ENCODE measurements around the gene AKT1S1. TPM values are rescaled to one million over a fixed set of nuclear protein-coding genes. Genes with fewer than 3 reads are reported as not detected.
"Not testable (repeated sequence)": the region's sequence is repeated elsewhere in the genome, so short reads cannot be mapped to it uniquely, and the experiment has no call there.

Gene AKT1S1
- polyA plus RNA-seq, 1 donor from 2014 or later = 5.0 TPM

- H3K27me3 Mint-ChIP-seq, H3K36me3 Mint-ChIP-seq, H3K9me3 Mint-ChIP-seq: not testable (repeated sequence)
- peak overlapping the region; percentile 95 to 99 (median 99) for H3K4me3 Mint-ChIP-seq
- peaks cover 24 to 33% (median 27%) of the 10 kb centered on the region in 3 donors for H3K4me1 Mint-ChIP-seq
- peak overlapping the region; percentile 19 to 99 (median 90) for H3K27ac Mint-ChIP-seq
Observed at GRCh38 chr19:49819452-49820115, 57.6 kb downstream of the AKT1S1 start.

Other genes with a start within 250 kb of the AKT1S1 start
- gene RRAS, start 237.2 kb downstream of the AKT1S1 start, polyA plus RNA-seq = 18.4 TPM
- 3.4 TPM for gene SCAF1, start 235.1 kb downstream of the AKT1S1 start, polyA plus RNA-seq
- gene IRF3, start 211.5 kb downstream of the AKT1S1 start, polyA plus RNA-seq = 66.0 TPM
- 16.8 TPM for gene BCL2L12, start 211.4 kb downstream of the AKT1S1 start, polyA plus RNA-seq
- gene PRMT1, start 200.1 kb downstream of the AKT1S1 start, polyA plus RNA-seq = 187 TPM
- 0.65 TPM for gene ADM5, start 187.8 kb downstream of the AKT1S1 start, polyA plus RNA-seq
- not detected for gene CPT1C, start 186.2 kb downstream of the AKT1S1 start, polyA plus RNA-seq
- 0.15 TPM for gene TSKS, start 114.0 kb downstream of the AKT1S1 start, polyA plus RNA-seq
- gene AP2A1, start 110.4 kb downstream of the AKT1S1 start, polyA plus RNA-seq = 6.5 TPM
- gene FUZ, start 64.1 kb downstream of the AKT1S1 start, polyA plus RNA-seq = 6.6 TPM
- gene MED25, start 59.1 kb downstream of the AKT1S1 start, polyA plus RNA-seq = 54.7 TPM
- gene PTOV1, start 26.2 kb downstream of the AKT1S1 start, polyA plus RNA-seq = 45.0 TPM
- gene PNKP, start 9.8 kb downstream of the AKT1S1 start, polyA plus RNA-seq = 56.3 TPM
- gene TBC1D17, start 347 bp upstream of the AKT1S1 start, polyA plus RNA-seq = 19.1 TPM
- 0.39 TPM for gene IL4I1, start 19.5 kb upstream of the AKT1S1 start, polyA plus RNA-seq
- 3.4 TPM for gene ATF5, start 51.9 kb upstream of the AKT1S1 start, polyA plus RNA-seq
- 62.9 TPM for gene NUP62, start 52.1 kb upstream of the AKT1S1 start, polyA plus RNA-seq
- not detected for gene SIGLEC11, start 83.8 kb upstream of the AKT1S1 start, polyA plus RNA-seq
- 87.5 TPM for gene VRK3, start 148.0 kb upstream of the AKT1S1 start, polyA plus RNA-seq
- 4.9 TPM for gene ZNF473, start 148.7 kb upstream of the AKT1S1 start, polyA plus RNA-seq